Effector memory CD4-positive, alpha-beta T cell (primary cell): Measurements from ENCODE around the gene LAPTM5.
A peak's percentile ranks its signal among the peaks of the same experiment; 100 is the strongest.

Experiments used
- DNase-seq, 3 donors: peaks; one replicate each; pipeline ENCODE4 v3.0.0-alpha.2; 2020
- H3K27ac ChIP-seq: 2 replicates; pipeline ENCODE4 v1.7.0; 2013; ENCODE audit warnings: mild to moderate bottlenecking, low read length, moderate library complexity; ENCODE audit not compliant: insufficient read depth, poor library complexity, severe bottlenecking
- H3K27me3 ChIP-seq: replicated peaks from 2 replicates; pipeline ENCODE4 v1.7.0; 2013; ENCODE audit warnings: mild to moderate bottlenecking, low read length; ENCODE audit not compliant: insufficient read depth, control insufficient read depth, poor library complexity, severe bottlenecking
- H3K36me3 ChIP-seq: 2 replicates; pipeline ENCODE4 v1.7.0; 2013; ENCODE audit warnings: mild to moderate bottlenecking, low read length, moderate library complexity; ENCODE audit not compliant: control insufficient read depth, insufficient read depth
- H3K4me1 ChIP-seq: 2 replicates; pipeline ENCODE4 v1.7.0; 2013; ENCODE audit warnings: low read length, mild to moderate bottlenecking; ENCODE audit not compliant: control insufficient read depth, insufficient read depth, poor library complexity, severe bottlenecking
- H3K4me3 ChIP-seq: 2 replicates; pipeline ENCODE4 v1.7.0; 2013; ENCODE audit warnings: low read length, low read depth, mild to moderate bottlenecking; ENCODE audit not compliant: insufficient read depth, poor library complexity, severe bottlenecking
- H3K9me3 ChIP-seq: 2 replicates; pipeline ENCODE4 v1.7.0; 2013; ENCODE audit warnings: mild to moderate bottlenecking, low read length, moderate library complexity; ENCODE audit not compliant: control insufficient read depth

LAPTM5 gene

DNA sequence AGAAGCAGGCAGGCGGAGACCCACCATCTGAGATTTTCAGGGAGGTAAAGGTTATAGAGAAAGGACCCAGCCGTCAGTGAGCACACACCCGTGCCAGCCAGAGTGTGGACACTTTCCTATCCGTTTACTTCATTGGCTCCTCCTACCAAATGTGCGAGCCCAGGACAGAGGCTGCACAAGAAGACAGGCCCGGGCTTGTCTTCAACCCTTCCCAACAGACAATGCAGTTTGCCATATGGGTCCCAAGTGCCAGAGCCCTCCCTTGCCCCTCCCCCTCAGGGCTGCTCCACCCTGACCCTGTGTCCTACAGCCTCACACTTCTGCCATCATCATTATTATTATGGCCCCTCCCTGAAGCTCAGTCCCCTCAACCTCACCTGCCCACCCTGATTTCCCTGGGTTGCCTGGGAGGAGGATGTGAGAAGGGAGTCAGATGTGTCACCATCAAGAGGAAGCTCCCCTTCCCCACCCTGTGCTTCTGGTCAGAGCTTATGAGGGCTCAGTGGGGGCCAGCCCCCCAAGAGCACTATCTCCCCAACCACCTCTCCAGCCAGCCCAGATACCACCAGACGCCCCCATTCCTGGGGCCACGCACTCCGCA, 9.4 kb downstream of the LAPTM5 start:
- peak overlapping the region; percentile 35 for H3K4me3 ChIP-seq
- peak overlapping the region; percentile 93 for H3K27ac ChIP-seq
- no peak for DNase-seq
- peaks cover 96% of the 10 kb centered on the region for H3K4me1 ChIP-seq
- H3K36me3 ChIP-seq, result peaks cover 9% of the 10 kb centered on the region
- H3K9me3 ChIP-seq, result no peaks in the 10 kb centered on the region
- no peaks in the 10 kb centered on the region for H3K27me3 ChIP-seq

DNA sequence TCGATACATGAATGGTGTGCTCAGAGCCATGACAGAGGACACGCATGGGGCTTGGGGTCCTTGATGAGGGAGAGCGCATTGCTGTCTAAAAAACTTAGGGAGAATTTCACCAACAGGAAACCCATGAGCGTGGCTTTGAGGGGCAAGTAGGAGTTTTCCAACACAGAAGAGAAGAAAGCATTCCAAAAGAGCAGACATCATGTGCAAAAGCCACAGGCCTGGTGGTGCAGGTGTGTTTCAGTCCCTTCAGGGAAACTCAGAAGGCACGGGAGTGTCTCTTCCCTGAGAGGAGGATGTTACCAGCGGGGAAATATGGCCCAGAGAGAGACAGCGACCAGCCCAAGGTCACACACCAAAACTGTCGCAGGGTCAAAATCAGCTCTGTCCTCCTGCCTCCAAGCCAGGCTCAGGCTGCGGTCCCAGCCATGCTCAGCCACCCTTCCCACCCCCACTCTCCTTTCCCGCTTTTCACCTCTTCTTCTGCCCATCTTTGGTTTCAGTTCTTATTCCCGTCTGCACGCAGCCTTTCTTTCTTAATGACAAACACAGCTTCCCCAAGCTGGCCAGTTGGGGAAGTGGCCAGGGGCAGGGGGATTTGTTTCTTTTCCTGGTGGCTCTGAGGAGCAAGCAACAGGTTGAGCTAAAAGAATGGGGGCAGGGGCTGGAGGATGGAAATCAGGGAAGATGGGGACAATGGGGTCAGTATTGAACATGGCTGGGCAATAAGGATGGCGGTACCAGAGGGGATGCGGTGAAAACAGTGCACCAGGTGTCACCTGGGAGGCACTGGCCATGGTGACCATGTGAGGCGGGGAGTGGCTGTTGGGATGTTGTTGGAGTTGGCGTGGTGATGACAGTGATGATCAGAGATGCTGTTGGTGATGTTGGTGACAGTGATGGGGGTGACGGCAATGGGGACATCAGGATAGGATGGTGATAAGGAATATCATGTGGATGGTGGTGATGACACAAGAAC, 10.3 kb downstream of the LAPTM5 start:
- DNase-seq, result no peak
- Histone ChIP-seq H3K27me3 (no peaks in the 10 kb centered on the region), H3K4me3 (peak overlapping the region; percentile 7), H3K36me3 (peaks cover 13% of the 10 kb centered on the region), H3K27ac (peak overlapping the region; percentile 93), H3K9me3 (no peaks in the 10 kb centered on the region), H3K4me1 (peaks cover 96% of the 10 kb centered on the region)

DNA sequence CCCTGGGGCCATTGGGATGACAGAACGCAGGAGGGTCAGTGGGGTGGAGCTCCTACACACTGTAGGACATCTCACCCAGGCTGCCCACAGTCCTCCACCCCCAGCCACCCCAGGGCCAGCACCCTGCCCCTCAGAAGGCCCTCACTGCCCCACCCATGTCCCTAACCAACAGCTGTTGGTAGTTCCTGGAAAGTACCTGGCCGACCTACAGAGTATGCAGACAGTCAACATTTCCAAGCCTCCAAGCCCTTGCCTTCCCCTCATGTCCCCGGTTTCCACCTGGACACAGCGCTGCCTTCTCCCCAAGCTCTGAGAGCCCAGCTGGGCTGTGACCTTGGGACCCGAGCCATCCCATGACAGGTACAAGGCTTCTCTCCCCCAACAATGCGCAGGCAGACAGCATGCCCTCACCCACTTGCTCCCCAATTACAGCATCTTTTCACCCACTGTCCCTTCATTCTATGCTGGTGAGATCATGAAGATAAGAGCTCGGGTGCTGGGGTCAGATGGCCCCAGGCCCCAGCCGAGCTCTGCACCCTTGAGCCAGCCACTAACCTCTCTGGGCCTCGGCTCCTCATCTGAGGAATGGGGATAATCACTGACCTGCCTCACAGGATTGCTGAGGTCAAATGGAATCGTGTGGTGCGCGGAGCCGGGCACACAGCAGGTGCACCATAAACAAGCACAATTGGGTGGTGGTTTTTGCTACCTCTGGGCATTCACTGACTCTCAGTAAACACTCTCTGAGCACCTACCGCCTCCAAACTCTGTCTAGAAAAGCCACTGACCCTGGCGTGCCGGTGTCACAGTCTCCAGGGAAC, 11.2 kb downstream of the LAPTM5 start:
- Histone ChIP-seq H3K4me3 (peak overlapping the region; percentile 33), H3K9me3 (no peaks in the 10 kb centered on the region), H3K27ac (peak overlapping the region; percentile 93), H3K27me3 (no peaks in the 10 kb centered on the region), H3K4me1 (peaks cover 95% of the 10 kb centered on the region), H3K36me3 (peaks cover 16% of the 10 kb centered on the region)
- no peak for DNase-seq

DNA sequence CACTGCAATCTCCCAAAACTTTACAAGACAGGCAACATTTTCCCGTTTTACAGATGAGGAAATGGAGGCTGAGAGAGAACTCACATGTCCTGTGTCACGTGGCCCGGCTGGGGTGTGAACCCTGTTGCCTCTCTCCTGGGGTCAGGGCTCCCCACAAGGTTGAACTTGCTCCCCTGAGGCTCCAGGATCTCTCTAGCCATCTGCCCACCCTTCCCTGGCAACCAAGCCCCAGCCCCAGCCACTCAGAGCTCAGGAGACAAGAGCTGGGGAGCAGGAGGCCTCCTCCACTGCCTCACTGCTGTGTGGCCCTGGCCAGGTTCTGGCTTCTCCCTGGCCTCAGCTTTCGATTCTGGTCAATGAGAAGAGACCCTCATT, 11.8 kb downstream of the LAPTM5 start:
- H3K36me3 ChIP-seq, result peaks cover 22% of the 10 kb centered on the region
- peak overlapping the region; percentile 33 for H3K4me3 ChIP-seq
- no peaks in the 10 kb centered on the region for H3K27me3 ChIP-seq
- H3K9me3 ChIP-seq, result no peaks in the 10 kb centered on the region
- peaks cover 95% of the 10 kb centered on the region for H3K4me1 ChIP-seq
- H3K27ac ChIP-seq, result peak overlapping the region; percentile 93
- no peak for DNase-seq

DNA sequence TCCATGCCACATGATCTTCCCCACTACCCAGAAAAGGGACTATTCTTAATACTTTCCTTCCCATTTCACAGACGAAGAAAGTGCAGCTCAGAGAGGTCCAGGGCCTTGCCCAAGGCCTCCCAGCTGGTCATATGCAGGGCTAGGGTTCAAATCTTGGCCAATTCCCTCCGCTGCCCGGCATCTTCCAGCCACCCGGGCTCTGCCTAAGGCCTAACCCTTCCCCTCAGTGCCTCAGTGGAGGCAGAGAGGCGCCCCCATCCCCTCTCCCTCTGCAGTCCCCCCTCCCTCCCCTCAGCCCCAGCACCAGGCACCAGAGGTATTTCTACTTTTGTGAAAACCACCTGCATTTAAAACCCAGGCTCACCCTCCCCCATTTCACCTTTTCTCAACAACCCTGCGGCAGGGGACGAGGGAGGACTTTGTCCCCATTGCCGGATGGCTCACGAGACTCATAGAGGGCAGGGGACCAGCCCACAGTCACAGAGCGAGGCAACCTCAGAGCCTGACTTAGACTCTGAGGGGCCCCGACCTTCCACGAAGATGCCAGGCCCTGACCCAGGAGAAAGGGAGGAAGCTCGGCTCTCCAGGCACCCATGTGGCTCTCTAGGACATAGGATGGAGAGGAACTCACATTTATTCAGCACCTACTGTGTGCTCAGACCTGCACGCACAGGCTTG, 12.3 kb downstream of the LAPTM5 start:
- H3K27ac ChIP-seq, result peak overlapping the region; percentile 93
- H3K9me3 ChIP-seq, result no peaks in the 10 kb centered on the region
- DNase-seq, result peak in 1 of 3 donors; percentile 17
- peaks cover 94% of the 10 kb centered on the region for H3K4me1 ChIP-seq
- peaks cover 27% of the 10 kb centered on the region for H3K36me3 ChIP-seq
- H3K27me3 ChIP-seq, result no peaks in the 10 kb centered on the region
- H3K4me3 ChIP-seq, result peak overlapping the region; percentile 33

DNA sequence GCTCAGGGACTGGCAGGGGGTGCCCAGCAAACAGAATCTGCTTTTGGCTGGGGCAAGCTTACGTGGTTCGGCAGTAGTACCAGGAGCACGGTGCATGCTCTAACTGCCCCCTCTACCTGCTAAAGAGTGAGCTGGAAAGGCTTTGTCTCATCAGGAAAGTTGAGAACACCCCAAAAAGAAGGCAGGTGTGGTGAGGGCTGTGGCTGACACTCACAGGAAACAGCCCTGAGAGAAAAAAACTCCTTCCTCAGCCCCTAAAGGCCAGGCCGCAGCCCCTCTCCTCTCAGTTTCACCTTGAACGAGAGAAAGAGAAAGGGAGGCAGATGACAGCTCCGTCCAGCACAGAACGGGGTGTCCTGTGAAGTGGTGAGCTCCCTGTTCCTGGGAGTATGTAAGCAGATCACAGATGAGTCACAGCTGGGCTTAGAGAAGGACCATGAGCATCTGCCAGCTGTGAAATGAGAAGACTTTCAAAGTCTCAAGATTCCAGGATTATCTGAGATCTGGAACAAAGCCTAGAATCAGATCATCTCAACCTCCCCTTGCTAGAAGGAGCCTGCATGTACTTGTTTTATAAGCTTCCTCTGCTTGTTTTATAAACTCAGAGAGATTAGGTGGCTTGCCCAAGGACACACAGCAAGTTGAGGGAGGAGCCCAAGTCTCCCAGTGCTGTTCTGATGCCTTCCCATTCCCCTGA, 13.4 kb downstream of the LAPTM5 start:
- H3K9me3 ChIP-seq, result no peaks in the 10 kb centered on the region
- H3K27ac ChIP-seq, result peak overlapping the region; percentile 93
- DNase-seq, result peak; percentile 29 to 42 (median 35)
- no peaks in the 10 kb centered on the region for H3K27me3 ChIP-seq
- peak overlapping the region; percentile 1 for H3K4me3 ChIP-seq
- H3K36me3 ChIP-seq, result peaks cover 36% of the 10 kb centered on the region
- H3K4me1 ChIP-seq, result peaks cover 84% of the 10 kb centered on the region

DNA sequence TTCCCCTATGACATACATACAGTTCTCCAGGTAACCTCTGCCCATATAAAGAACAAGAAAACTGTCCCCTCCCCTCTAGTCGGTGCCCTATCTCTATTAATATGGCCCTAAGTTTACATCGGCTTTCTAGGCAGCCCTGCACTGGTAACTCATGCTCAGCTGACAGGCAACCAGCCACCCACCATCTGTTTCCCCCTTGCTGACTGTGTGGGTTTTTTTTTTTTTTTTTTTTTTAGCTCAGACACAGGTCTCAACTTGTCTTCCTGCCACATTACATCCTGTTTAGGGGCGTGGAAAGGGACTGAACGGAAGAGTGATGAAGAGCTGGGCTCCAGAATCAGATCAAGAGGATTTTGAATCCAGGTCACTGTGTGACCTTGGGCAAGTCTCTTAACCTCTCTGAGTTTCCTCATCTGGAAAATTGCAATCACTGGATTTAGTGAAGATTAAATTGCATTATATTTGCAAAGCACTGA, 14.0 kb downstream of the LAPTM5 start:
- Histone ChIP-seq H3K36me3 (peaks cover 42% of the 10 kb centered on the region), H3K27me3 (no peaks in the 10 kb centered on the region), H3K4me1 (peaks cover 78% of the 10 kb centered on the region), H3K9me3 (no peaks in the 10 kb centered on the region), H3K4me3 (peak overlapping the region; percentile 1), H3K27ac (peak overlapping the region; percentile 93)
- peak; percentile 69 to 74 (median 74) for DNase-seq

DNA sequence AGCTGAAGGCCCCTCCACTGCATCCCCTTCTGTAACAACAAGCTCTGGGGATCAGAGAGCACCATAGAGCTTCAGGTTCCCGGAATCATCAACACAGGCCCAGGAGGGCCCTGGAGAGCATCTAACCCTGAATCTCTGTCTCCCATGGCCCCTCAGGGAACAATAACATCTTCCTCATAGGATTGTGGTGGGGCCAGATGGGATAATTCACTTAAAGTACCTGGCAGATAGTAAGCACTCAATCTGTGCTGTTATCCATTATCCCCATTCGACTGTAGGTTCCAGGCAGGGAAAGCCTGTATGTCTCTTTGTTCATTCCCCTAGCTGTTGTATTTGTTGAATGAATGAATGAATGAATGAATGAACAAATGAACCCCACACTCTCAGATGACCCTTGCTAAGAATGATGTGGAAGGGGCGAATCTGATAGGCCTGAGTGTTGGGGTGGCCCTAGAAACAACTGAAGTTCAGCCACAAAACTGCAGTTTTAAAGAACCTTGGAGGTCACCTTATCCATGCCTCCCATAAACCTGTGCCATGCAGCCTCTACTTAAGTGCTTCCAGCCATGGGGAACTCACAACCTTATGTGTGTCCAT, 14.5 kb downstream of the LAPTM5 start:
- DNase-seq, result no peak
- H3K36me3 ChIP-seq, result peaks cover 47% of the 10 kb centered on the region
- H3K4me1 ChIP-seq, result peaks cover 72% of the 10 kb centered on the region
- H3K4me3 ChIP-seq, result no peak overlapping the region
- no peaks in the 10 kb centered on the region for H3K9me3 ChIP-seq
- peak overlapping the region; percentile 93 for H3K27ac ChIP-seq
- H3K27me3 ChIP-seq, result no peaks in the 10 kb centered on the region
